HG02885 (cell line): ENCODE data around the gene TSPAN32.

Source experiments
- ATAC-seq: cut with Tn5 transposase; IDR thresholded peaks from one replicate; pipeline ENCODE4 v1.9.1; 2021; ENCODE audit warnings: mild to moderate bottlenecking; ENCODE audit not compliant: unreplicated experiment, poor library complexity

The TSPAN32 gene

DNA sequence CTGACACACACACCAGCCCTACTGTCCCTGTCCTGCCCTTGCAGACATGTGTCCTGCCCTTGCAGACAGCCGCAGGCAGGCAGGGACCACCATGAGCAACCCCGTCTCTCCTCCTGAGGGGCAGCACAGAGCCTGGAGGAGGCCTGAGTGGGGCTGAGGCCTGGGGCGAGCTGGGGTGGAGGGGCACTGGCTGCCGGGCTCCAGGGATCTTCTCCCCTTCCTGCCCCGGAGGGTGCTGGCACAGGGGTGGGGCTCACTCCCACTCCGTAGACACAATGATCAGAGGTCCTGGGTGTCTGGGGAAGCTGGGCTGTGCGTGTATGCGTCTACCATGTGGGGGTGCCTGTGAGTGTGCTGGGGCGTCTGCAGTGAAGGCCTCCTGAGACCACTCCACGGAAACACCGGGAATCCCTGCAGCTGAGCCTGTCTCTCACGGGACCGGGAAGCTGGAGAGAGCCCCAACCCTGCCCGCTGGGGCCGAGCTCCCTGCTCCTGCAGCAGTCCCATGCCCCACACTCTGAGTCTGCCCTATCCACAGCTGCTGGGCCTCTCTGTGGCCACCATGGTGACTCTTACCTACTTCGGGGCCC is 588 bp downstream of the TSPAN32 start:
- no peak for ATAC-seq

- no peak for ATAC-seq
Observed at GRCh38 chr11:2302896-2303626, 1.2 kb downstream of the TSPAN32 start.

- ATAC-seq, result no peak
Observed at GRCh38 chr11:2303627-2304505, 2.1 kb downstream of the TSPAN32 start.

GRCh38 chr11:2304506-2305139 is 2.8 kb downstream of the TSPAN32 start:
- ATAC-seq, result no peak

- ATAC-seq, result no peak
Observed at GRCh38 chr11:2305140-2305778, 3.4 kb downstream of the TSPAN32 start.

- no peak for ATAC-seq
Observed at GRCh38 chr11:2305788-2306451, 4.1 kb downstream of the TSPAN32 start.

- no peak for ATAC-seq
Observed at GRCh38 chr11:2306452-2306823, 4.6 kb downstream of the TSPAN32 start.

- no peak for ATAC-seq
Observed at GRCh38 chr11:2306877-2307500, 5.2 kb downstream of the TSPAN32 start.

DNA sequence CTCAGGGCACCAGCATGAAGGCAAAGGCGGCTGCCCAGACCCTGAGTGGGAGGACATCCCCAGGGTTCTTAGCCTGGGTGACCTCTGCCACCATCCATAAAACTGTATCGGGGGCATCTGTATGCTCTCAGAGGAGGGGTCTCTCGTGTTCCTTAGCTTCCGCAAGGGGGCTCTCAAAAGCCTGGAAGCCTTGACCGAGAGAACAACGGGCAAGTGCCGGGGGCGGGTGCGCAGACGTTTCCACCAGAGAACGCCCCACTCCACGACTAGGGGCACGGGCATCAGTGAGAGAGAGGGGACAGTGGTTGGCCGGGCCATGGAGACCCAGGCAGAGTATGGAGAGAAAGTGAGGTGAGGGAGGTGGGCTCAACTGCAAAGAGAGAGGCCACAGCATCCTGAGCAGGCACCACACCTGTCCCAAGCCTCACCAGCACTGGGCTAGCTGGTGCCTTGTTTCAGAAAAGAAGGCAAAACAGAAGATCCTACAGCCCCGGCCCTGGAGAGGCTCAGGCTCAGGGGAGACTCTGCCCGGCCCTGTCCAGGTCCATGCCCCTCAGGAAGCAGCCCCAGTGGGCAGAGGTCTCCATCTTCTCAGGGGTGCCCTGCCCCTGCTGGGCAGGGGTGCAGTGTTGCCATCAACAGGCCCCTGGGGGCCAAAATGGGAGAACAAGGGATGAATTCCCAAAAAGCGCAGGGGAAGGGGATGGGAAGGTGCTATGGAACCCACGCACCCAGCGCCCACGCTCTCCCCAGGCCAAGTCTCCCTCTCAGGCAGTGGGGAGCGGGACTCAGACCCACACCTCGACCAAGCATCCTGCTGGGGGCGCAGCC is 5.9 kb downstream of the TSPAN32 start:
- ATAC-seq, result no peak

DNA sequence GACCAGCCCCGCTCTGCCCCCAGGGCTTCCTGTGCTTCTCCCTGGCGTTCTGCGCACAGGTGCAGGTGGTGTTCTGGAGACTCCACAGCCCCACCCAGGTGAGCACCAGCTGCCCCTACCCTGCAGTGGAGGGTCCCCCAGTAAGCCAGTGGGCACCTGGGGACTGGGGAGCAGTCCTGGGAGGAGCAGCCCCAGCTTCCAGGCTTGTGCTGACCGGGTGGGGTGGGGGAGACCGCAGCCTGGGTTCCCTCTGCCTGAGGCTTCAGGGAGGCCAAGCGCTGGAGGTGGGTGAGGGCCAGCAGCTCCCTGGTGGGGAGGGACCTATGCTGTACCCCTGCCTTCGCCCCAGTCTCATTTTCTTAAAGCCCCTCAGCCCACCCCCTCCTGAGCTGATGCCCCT is 6.9 kb downstream of the TSPAN32 start:
- no peak for ATAC-seq

GRCh38 chr11:2309251-2310072 is 7.6 kb downstream of the TSPAN32 start:
- ATAC-seq, result no peak

- no peak for ATAC-seq
Observed at GRCh38 chr11:2310073-2310785, 8.4 kb downstream of the TSPAN32 start.

DNA sequence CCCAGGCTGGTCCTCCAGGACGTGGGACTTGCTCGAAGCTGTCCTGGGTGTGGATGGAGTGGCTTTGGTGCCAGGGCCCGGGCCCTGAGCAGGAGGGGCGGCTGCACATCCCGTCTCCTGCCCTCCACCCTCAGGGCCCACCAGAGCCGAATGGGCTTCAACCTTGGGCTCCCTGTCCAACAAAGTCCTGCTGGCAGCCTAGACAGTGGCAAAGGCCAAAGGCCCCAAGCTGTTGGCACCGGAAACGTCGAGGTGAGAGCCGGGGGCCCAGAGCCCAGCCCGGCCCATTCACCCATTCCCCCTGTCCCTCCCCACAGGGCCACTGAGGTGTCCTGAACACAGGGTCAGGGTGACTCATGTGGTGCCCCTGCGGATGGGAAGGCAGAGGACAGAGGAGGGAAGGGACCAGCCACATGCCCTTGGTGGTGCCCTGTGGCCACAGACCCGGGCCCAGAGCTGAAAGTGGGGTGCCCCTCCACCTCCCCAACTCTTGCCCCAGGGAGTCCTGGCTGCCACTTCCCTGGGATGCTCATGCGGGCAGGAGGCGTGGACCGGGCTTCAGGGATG is 9.1 kb downstream of the TSPAN32 start:
- ATAC-seq, result no peak

GRCh38 chr11:2311353-2312133 is 9.7 kb downstream of the TSPAN32 start:
- no peak for ATAC-seq

GRCh38 chr11:2312232-2313042 is 10.6 kb downstream of the TSPAN32 start:
- no peak for ATAC-seq
